Glutamatergic neuron (in vitro differentiated cells): ENCODE measurements around the gene TRIM56. TPM values are rescaled to one million over a fixed set of nuclear protein-coding genes. Genes with fewer than 3 reads are reported as not detected.
"Not testable (repeated sequence)": the region's sequence is repeated elsewhere in the genome, so short reads cannot be mapped to it uniquely, and the experiment has no call there.

Experiments
- DNase-seq: peaks from one replicate; pipeline ENCODE4 v3.0.0; 2022
- H3K27ac Mint-ChIP-seq: one replicate; pipeline ENCODE4 v1.8.0; 2020; ENCODE audit warnings: mild to moderate bottlenecking, mixed read lengths, inconsistent platforms; ENCODE audit not compliant: unreplicated experiment
- H3K27me3 Mint-ChIP-seq: one replicate; pipeline ENCODE4 v1.8.0; 2020; ENCODE audit warnings: mild to moderate bottlenecking, moderate library complexity, mixed read lengths, inconsistent platforms; ENCODE audit not compliant: unreplicated experiment
- H3K36me3 Mint-ChIP-seq: one replicate; pipeline ENCODE4 v1.8.0; 2020; ENCODE audit warnings: mild to moderate bottlenecking, mixed read lengths, inconsistent platforms; ENCODE audit not compliant: unreplicated experiment
- H3K4me1 Mint-ChIP-seq: one replicate; pipeline ENCODE4 v1.8.0; 2020; ENCODE audit warnings: mild to moderate bottlenecking, low read depth, mixed read lengths, inconsistent platforms; ENCODE audit not compliant: unreplicated experiment
- H3K4me3 Mint-ChIP-seq: one replicate; pipeline ENCODE4 v1.8.0; 2020; ENCODE audit warnings: mild to moderate bottlenecking, mixed read lengths, inconsistent platforms; ENCODE audit not compliant: unreplicated experiment
- H3K9me3 Mint-ChIP-seq: one replicate; pipeline ENCODE4 v1.8.0; 2020; ENCODE audit warnings: mild to moderate bottlenecking, moderate library complexity, mixed read lengths, inconsistent platforms; ENCODE audit not compliant: unreplicated experiment
- CTCF ChIP-seq: fragments of 200-600 bp; sonication (generic); IDR thresholded peaks from one replicate; pipeline ENCODE4 v1.5.0; 2021; ENCODE audit not compliant: partially characterized antibody, unreplicated experiment
- long read RNA-seq: library from polyadenylated mRNA; unstranded; transcript quantifications from one replicate; pipeline ENCODE4 v2.0.0, GENCODE V29; 2020; ENCODE audit not compliant: unreplicated experiment
- total RNA-seq: library from RNA; stranded (reverse); fragmentation: NEBNext Ultra II Directional; extraction: Animal tissue kit (Norgen Biotek cat#: 25700); gene quantifications from one replicate; pipeline ENCODE4 v1.2.1, GENCODE V29; 2021; ENCODE audit not compliant: unreplicated experiment

The TRIM56 gene
- total RNA-seq: 0.61 TPM
- long read RNA-seq, partial matches to known transcripts: 0 of 1 reads
- long read RNA-seq, other reads (novel, unspliced or antisense): 1 of 1 reads

GRCh38 chr7:101085162-101085964, at the start of gene TRIM56:
Gene TRIM56, plus strand, starts transcription at chr7:101085481. Its CDS starts 1,832 bp downstream, at chr7:101087313.
- DNase-seq: peak; percentile 36
- Mint-ChIP-seq H3K27ac (no peak within 1 kb of the TSS), H3K4me1 (no peaks in the 10 kb centered on the region), H3K9me3 (peaks cover 5% of the 10 kb centered on the region), H3K4me3 (peak within 1 kb of the TSS; percentile 38), H3K36me3 (no peaks in the 10 kb centered on the region), H3K27me3 (peaks cover 6% of the 10 kb centered on the region)
- no peak for TF ChIP-seq CTCF

GRCh38 chr7:101035941-101036340, 49.3 kb upstream of the TRIM56 start:
- Mint-ChIP-seq H3K4me3 (no peak overlapping the region), H3K9me3 (no peaks in the 10 kb centered on the region), H3K27ac (no peak overlapping the region), H3K4me1 (no peaks in the 10 kb centered on the region), H3K36me3 (no peaks in the 10 kb centered on the region), H3K27me3 (no peaks in the 10 kb centered on the region)
- no peak for DNase-seq
- no peak for TF ChIP-seq CTCF

GRCh38 chr7:101041283-101041682, 44.0 kb upstream of the TRIM56 start:
- not testable (repeated sequence) for DNase-seq, H3K4me3 Mint-ChIP-seq, H3K4me1 Mint-ChIP-seq, H3K9me3 Mint-ChIP-seq, H3K36me3 Mint-ChIP-seq, H3K27me3 Mint-ChIP-seq, H3K27ac Mint-ChIP-seq

- no peak for TF ChIP-seq CTCF
- no peak overlapping the region for H3K4me3 Mint-ChIP-seq
- no peaks in the 10 kb centered on the region for H3K36me3 Mint-ChIP-seq
- H3K27me3 Mint-ChIP-seq: peaks cover 14% of the 10 kb centered on the region
- H3K9me3 Mint-ChIP-seq: peaks cover 2% of the 10 kb centered on the region
- no peak overlapping the region for H3K27ac Mint-ChIP-seq
- H3K4me1 Mint-ChIP-seq: no peaks in the 10 kb centered on the region
- no peak for DNase-seq
These were observed 26.9 kb upstream of the TRIM56 start for GRCh38 chr7:101058355-101058754.

- Mint-ChIP-seq H3K9me3 (no peaks in the 10 kb centered on the region), H3K36me3 (no peaks in the 10 kb centered on the region), H3K27ac (no peak overlapping the region), H3K27me3 (peaks cover 11% of the 10 kb centered on the region), H3K4me1 (no peaks in the 10 kb centered on the region), H3K4me3 (peak overlapping the region; percentile 47)
- no peak for DNase-seq
- peak; percentile 51 for TF ChIP-seq CTCF
These were observed 25.7 kb upstream of the TRIM56 start for GRCh38 chr7:101059620-101059942.
